ENCODE results near the gene RCSD1.

GRCh38 chr1:167630568-167631385 lies 745 bp downstream of the RCSD1 start:
- TF ChIP-seq CTCF (conservative IDR thresholded peaks at IDR 0.05; ENCODE audit: low read length) (no peak), EZH2phosphoT487 (IDR thresholded peaks at IDR 0.05; ENCODE audit: borderline replicate concordance) (no peak)
